ENCODE measurements around the gene TLE1. TPM values are rescaled to one million over a fixed set of nuclear protein-coding genes. Genes with fewer than 3 reads are reported as not detected.

The TLE1 gene
- total RNA-seq, 1 donor from 2014 or later = 60.6 TPM

DNA sequence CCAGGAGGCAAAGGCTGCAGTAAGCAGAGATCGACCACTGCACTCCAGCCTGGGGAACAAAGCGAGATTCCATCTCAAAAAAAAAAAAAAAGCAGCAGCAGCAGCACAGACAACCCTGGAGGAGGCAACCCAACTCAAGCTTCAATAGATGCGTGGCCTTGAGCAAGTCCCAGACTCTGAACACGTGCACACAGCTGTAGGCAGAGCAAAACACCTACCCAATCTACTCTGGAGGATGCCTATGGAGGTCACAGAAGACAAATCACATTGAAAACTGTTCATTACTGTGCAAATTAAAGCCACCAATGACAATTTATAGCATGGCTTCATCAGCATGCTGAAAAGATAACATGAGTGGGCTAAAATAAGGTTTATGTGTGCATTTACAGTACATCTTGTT is 7.2 kb downstream of the TLE1 start:
- no peaks in the 10 kb centered on the region for H3K9me3 Mint-ChIP-seq (ENCODE audit: unreplicated experiment)
- no peak for DNase-seq (ENCODE audit: extremely low spot score, unreplicated experiment)
- H3K4me1 Mint-ChIP-seq (ENCODE audit: unreplicated experiment) = peaks cover 14% of the 10 kb centered on the region
- TF ChIP-seq, protein P1, sequence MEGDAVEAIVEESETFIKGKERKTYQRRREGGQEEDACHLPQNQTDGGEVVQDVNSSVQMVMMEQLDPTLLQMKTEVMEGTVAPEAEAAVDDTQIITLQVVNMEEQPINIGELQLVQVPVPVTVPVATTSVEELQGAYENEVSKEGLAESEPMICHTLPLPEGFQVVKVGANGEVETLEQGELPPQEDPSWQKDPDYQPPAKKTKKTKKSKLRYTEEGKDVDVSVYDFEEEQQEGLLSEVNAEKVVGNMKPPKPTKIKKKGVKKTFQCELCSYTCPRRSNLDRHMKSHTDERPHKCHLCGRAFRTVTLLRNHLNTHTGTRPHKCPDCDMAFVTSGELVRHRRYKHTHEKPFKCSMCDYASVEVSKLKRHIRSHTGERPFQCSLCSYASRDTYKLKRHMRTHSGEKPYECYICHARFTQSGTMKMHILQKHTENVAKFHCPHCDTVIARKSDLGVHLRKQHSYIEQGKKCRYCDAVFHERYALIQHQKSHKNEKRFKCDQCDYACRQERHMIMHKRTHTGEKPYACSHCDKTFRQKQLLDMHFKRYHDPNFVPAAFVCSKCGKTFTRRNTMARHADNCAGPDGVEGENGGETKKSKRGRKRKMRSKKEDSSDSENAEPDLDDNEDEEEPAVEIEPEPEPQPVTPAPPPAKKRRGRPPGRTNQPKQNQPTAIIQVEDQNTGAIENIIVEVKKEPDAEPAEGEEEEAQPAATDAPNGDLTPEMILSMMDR (IDR thresholded peaks at IDR 0.05) = no peak
- no peaks in the 10 kb centered on the region for H3K27me3 Mint-ChIP-seq (ENCODE audit: unreplicated experiment)
- H3K36me3 Mint-ChIP-seq (ENCODE audit: unreplicated experiment) = peaks cover 37% of the 10 kb centered on the region
- no peak overlapping the region for H3K4me3 Mint-ChIP-seq (ENCODE audit: unreplicated experiment)
- no peak overlapping the region for H3K27ac Mint-ChIP-seq (ENCODE audit: unreplicated experiment)

DNA sequence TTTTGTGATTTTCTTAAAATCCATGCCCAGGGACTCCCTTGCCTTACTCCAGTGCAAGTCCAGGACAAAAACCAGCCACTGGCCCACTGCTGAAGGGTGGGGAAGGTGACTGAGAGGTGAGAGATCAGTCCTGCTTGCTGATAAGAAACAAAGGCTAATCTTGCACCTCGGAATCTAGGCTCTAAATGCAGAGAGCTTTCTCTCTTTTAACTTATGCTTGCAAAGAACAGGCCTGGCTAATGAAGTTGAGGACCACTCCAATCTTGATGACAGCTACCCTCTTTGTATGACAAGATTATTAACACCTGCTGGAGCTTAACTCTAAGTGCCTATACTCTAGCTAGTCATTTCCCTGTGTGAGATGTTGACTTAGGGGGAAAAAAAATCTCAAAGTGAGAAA is 8.8 kb downstream of the TLE1 start:
- TF ChIP-seq, protein P1 (IDR thresholded peaks at IDR 0.05) = no peak
- DNase-seq (ENCODE audit: extremely low spot score, unreplicated experiment) = no peak
- H3K36me3 Mint-ChIP-seq (ENCODE audit: unreplicated experiment) = peaks cover 47% of the 10 kb centered on the region
- H3K9me3 Mint-ChIP-seq (ENCODE audit: unreplicated experiment) = no peaks in the 10 kb centered on the region
- no peak overlapping the region for H3K27ac Mint-ChIP-seq (ENCODE audit: unreplicated experiment)
- peaks cover 17% of the 10 kb centered on the region for H3K4me1 Mint-ChIP-seq (ENCODE audit: unreplicated experiment)
- H3K4me3 Mint-ChIP-seq (ENCODE audit: unreplicated experiment) = no peak overlapping the region
- H3K27me3 Mint-ChIP-seq (ENCODE audit: unreplicated experiment) = no peaks in the 10 kb centered on the region

DNA sequence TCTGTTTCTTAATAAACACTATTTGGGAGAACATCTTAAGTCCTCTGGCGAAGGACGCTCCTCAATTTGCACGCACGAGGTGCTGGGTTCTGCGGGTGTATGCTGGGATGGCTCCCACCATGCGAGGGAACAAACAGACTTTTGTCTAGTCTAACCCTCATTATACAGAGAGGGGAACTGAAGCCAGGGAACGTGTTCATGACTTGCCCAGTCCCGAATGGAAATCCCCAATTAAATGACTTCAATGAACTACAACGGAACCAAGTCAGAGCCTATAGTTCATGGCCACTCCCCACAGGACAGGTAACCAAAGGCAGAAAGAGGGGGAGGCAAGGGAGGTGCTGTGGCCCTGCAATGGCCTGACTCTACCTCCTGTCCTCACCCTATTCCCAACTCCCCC is 9.3 kb downstream of the TLE1 start:
- TF ChIP-seq, protein P1 (IDR thresholded peaks at IDR 0.05) = no peak
- Mint-ChIP-seq H3K27ac (ENCODE audit: unreplicated experiment) (no peak overlapping the region), H3K9me3 (ENCODE audit: unreplicated experiment) (no peaks in the 10 kb centered on the region), H3K27me3 (ENCODE audit: unreplicated experiment) (no peaks in the 10 kb centered on the region), H3K4me1 (ENCODE audit: unreplicated experiment) (peaks cover 17% of the 10 kb centered on the region), H3K4me3 (ENCODE audit: unreplicated experiment) (no peak overlapping the region), H3K36me3 (ENCODE audit: unreplicated experiment) (peaks cover 49% of the 10 kb centered on the region)
- DNase-seq (ENCODE audit: extremely low spot score, unreplicated experiment) = no peak

DNA sequence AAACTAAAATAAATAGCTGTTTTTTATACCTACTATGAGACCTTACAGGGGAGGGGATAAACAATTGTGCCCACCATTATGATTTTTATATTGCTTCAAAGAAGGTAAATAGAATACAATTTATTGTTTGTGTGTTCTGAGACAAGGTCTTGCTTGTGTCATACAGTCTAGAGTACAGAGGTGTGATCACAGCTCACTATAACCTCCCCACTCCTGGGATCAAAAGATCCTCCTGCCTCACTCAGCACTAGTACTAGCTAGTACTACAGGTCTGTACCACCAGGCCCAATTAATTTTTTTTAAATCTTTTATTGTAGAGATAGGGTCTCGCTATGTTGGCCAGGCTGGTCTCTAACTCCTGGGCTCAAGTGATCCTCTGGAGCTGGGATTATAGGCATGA is 11.3 kb downstream of the TLE1 start:
- H3K27ac Mint-ChIP-seq (ENCODE audit: unreplicated experiment) = no peak overlapping the region
- H3K9me3 Mint-ChIP-seq (ENCODE audit: unreplicated experiment) = no peaks in the 10 kb centered on the region
- no peaks in the 10 kb centered on the region for H3K27me3 Mint-ChIP-seq (ENCODE audit: unreplicated experiment)
- H3K4me3 Mint-ChIP-seq (ENCODE audit: unreplicated experiment) = no peak overlapping the region
- peaks cover 17% of the 10 kb centered on the region for H3K4me1 Mint-ChIP-seq (ENCODE audit: unreplicated experiment)
- no peak for DNase-seq (ENCODE audit: extremely low spot score, unreplicated experiment)
- TF ChIP-seq, protein P1 (IDR thresholded peaks at IDR 0.05) = no peak
- H3K36me3 Mint-ChIP-seq (ENCODE audit: unreplicated experiment) = peaks cover 61% of the 10 kb centered on the region

DNA sequence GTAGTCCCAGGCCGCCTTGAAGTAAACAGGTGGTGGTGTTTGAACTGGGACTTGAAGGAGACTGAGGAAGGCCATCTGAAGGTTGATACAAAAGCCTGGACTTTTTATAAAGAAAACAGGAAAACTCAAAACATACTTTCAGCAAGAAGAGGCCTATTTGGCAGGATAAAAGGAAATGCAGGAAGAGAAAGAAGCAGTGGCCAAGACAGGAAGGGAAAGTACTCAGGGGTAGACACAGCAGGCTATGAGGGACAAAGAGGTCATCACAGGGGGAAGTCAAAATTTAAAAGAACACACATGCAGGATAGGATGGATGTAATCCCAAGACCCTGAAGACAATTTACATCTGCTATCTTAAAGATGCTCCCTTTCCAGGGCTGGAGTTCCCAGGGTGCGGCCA is 13.0 kb downstream of the TLE1 start:
- Mint-ChIP-seq H3K36me3 (ENCODE audit: unreplicated experiment) (peaks cover 64% of the 10 kb centered on the region), H3K27ac (ENCODE audit: unreplicated experiment) (no peak overlapping the region), H3K4me3 (ENCODE audit: unreplicated experiment) (no peak overlapping the region), H3K27me3 (ENCODE audit: unreplicated experiment) (no peaks in the 10 kb centered on the region), H3K4me1 (ENCODE audit: unreplicated experiment) (peaks cover 25% of the 10 kb centered on the region), H3K9me3 (ENCODE audit: unreplicated experiment) (no peaks in the 10 kb centered on the region)
- TF ChIP-seq, protein P1 (IDR thresholded peaks at IDR 0.05) = no peak
- DNase-seq (ENCODE audit: extremely low spot score, unreplicated experiment) = no peak

Data from osteocyte (in vitro differentiated cells).